ENCODE data around the gene IL27RA. TPM values are rescaled to one million over a fixed set of nuclear protein-coding genes. Genes with fewer than 3 reads are reported as not detected.
"Not testable (repeated sequence)": the region's sequence is repeated elsewhere in the genome, so short reads cannot be mapped to it uniquely, and the experiment has no call there.

IL27RA gene
- total and polyA plus RNA-seq, 12 donors, result 1.2 to 5.2 (median 3.7) TPM

DNA sequence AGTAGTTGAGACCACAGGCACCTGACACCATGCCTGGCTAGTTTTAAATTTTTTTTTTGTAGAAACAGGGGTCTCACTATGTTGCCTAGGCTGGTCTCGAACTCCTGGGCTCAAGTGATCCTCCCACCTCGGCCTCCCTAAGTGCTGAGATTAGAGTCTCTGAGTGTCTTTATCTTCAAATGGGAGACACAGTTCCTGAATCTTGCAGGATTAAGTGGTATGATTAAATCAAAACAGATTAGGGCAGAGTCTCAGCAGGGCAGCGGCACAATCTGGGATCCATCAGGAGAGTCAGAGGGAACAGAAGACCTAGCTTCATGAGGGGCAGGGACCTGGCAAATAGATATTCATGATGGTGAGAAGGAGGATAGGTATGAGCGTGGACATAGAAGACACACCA, 2.7 kb upstream of the IL27RA start:
- WGBS, 4 donors, result 71 to 79% (median 76%) methylated on average over 4 of the region's 4 CpGs
- Histone ChIP-seq H3K27ac (no peak overlapping the region), H3K4me3 (no peak overlapping the region), H3K9me3 (replicated peaks in 1 of 3) (no peaks in the 10 kb centered on the region), H3K4me1 (replicated peaks in 1 of 2) (peaks cover 0 to 9% of the 10 kb centered on the region in 2 donors), H3K36me3 (replicated peaks in 1 of 2) (no peaks in the 10 kb centered on the region), H3K27me3 (no peaks in the 10 kb centered on the region)
- DNase-seq, result no peak
- intact Hi-C loops (cut with DNase I), result no loop called here
- TF ChIP-seq, protein P1, sequence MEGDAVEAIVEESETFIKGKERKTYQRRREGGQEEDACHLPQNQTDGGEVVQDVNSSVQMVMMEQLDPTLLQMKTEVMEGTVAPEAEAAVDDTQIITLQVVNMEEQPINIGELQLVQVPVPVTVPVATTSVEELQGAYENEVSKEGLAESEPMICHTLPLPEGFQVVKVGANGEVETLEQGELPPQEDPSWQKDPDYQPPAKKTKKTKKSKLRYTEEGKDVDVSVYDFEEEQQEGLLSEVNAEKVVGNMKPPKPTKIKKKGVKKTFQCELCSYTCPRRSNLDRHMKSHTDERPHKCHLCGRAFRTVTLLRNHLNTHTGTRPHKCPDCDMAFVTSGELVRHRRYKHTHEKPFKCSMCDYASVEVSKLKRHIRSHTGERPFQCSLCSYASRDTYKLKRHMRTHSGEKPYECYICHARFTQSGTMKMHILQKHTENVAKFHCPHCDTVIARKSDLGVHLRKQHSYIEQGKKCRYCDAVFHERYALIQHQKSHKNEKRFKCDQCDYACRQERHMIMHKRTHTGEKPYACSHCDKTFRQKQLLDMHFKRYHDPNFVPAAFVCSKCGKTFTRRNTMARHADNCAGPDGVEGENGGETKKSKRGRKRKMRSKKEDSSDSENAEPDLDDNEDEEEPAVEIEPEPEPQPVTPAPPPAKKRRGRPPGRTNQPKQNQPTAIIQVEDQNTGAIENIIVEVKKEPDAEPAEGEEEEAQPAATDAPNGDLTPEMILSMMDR (IDR thresholded peaks at IDR 0.05), result no peak
- TF ChIP-seq POLR2A (IDR thresholded peaks at IDR 0.05), result no peak

- Histone ChIP-seq H3K4me3 (peak overlapping the region in 3 of 4 donors; percentile 11 to 67 (median 37)), H3K27ac (peak overlapping the region in 1 of 5 donors; percentile 72), H3K9me3 (replicated peaks in 1 of 3) (no peaks in the 10 kb centered on the region), H3K36me3 (replicated peaks in 1 of 2) (no peaks in the 10 kb centered on the region), H3K4me1 (replicated peaks in 1 of 2) (peaks cover 0 to 9% of the 10 kb centered on the region in 2 donors), H3K27me3 (no peaks in the 10 kb centered on the region)
- 23 to 58% (median 37%) methylated on average over 5 to 20 of the region's 20 CpGs for WGBS, 4 donors
- intact Hi-C loops (cut with DNase I), result no loop called here
- TF ChIP-seq, protein P1 (IDR thresholded peaks at IDR 0.05), result no peak
- no peak for TF ChIP-seq POLR2A (IDR thresholded peaks at IDR 0.05)
- no peak for DNase-seq
Observed at GRCh38 chr19:14030997-14031718, 404 bp upstream of the IL27RA start.

- no peak overlapping the region for H3K4me3 ChIP-seq
- DNase-seq, result no peak
- intact Hi-C loops (cut with DNase I), result no loop called here
- H3K27me3 ChIP-seq, result no peaks in the 10 kb centered on the region
- 90 to 95% (median 91%) methylated on average over 2 of the region's 2 CpGs for WGBS, 4 donors
- H3K27ac ChIP-seq, result no peak overlapping the region
- TF ChIP-seq, protein P1 (IDR thresholded peaks at IDR 0.05), result no peak
- no peak for TF ChIP-seq POLR2A (IDR thresholded peaks at IDR 0.05)
- H3K4me1 ChIP-seq (replicated peaks in 1 of 2), result peaks cover 0 to 9% of the 10 kb centered on the region in 2 donors
- H3K36me3 ChIP-seq (replicated peaks in 1 of 2), result no peaks in the 10 kb centered on the region
- H3K9me3 ChIP-seq (replicated peaks in 1 of 3), result no peaks in the 10 kb centered on the region
Observed at GRCh38 chr19:14033946-14034345, 2.4 kb downstream of the IL27RA start.

DNA sequence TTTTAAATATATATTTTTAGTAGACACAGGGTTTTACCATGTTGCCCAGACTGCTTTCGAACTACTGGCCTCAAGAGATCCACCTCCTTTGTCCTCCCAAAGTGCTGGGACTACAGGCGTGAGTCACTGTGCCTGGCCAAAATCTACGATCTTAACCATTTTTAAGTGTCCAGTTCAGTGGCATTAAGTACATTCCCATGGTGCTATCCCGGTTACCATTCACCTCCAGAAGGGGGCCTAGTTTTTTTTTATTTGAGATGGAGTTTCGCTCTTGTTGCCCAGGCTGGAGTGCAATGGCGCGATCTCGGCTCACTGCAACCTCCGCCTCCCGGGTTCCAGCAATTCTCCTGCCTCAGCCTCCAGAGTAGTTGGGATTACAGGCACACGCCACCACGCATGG, 3.6 kb downstream of the IL27RA start:
- H3K36me3 ChIP-seq (replicated peaks in 1 of 2); H3K9me3 ChIP-seq (replicated peaks in 1 of 3); H3K27ac ChIP-seq; DNase-seq; intact Hi-C loops (cut with DNase I); H3K4me3 ChIP-seq; H3K27me3 ChIP-seq; H3K4me1 ChIP-seq (replicated peaks in 1 of 2): not testable (repeated sequence)
- 80 to 92% (median 87%) methylated on average over 12 of the region's 12 CpGs for WGBS, 4 donors

- TF ChIP-seq, protein P1 (IDR thresholded peaks at IDR 0.05), result no peak
- no peak for TF ChIP-seq POLR2A (IDR thresholded peaks at IDR 0.05)
- H3K9me3 ChIP-seq (replicated peaks in 1 of 3), result no peaks in the 10 kb centered on the region
- no peak overlapping the region for H3K4me3 ChIP-seq
- H3K27me3 ChIP-seq, result no peaks in the 10 kb centered on the region
- 78 to 85% (median 81%) methylated on average over 7 of the region's 7 CpGs for WGBS, 4 donors
- no peak for DNase-seq
- H3K4me1 ChIP-seq (replicated peaks in 1 of 2), result peaks cover 0 to 9% of the 10 kb centered on the region in 2 donors
- no peak overlapping the region for H3K27ac ChIP-seq
- intact Hi-C loops (cut with DNase I), result no loop called here
- H3K36me3 ChIP-seq (replicated peaks in 1 of 2), result no peaks in the 10 kb centered on the region
Observed at GRCh38 chr19:14035706-14036105, 4.1 kb downstream of the IL27RA start.

Measured in adrenal gland (tissue), 12 donors.